BJ (cell line): Measurements from ENCODE around the gene ZNF689. TPM values are rescaled to one million over a fixed set of nuclear protein-coding genes. Genes with fewer than 3 reads are reported as not detected.

Experiments
- CTCF ChIA-PET: fragments of 350-600 bp; formaldehyde crosslinking; extraction: SDS; loops from one replicate; lab custom pipeline; 2021; ENCODE audit warnings: antibody characterized with exemption, inconsistent platforms; lab: Yijun Ruan, JAX
- POLR2A ChIA-PET: fragments of 300-600 bp; sonication (Branson Sonifier 250); formaldehyde crosslinking; extraction: SDS; loops from one replicate; lab custom pipeline; 2021; ENCODE audit warnings: antibody characterized with exemption; lab: Charles Lee
- DNase-seq: peaks from one replicate; pipeline ENCODE4 v3.0.0-alpha.2; 2011; ENCODE audit warnings: low read depth
- H3K27me3 ChIP-seq: 2 replicates; pipeline ENCODE4 v1.6.0; 2011; ENCODE audit warnings: low read length; ENCODE audit not compliant: control insufficient read depth, insufficient read depth
- H3K36me3 ChIP-seq: 2 replicates; pipeline ENCODE4 v1.5.1; 2011; ENCODE audit warnings: low read length; ENCODE audit not compliant: control insufficient read depth, insufficient read depth
- H3K4me3 ChIP-seq: 2 replicates; pipeline ENCODE4 v1.5.1; 2011; ENCODE audit warnings: low read depth, mild to moderate bottlenecking, control low read depth, low read length
- polyA plus RNA-seq: library from polyadenylated mRNA; depleted of rRNA; stranded (reverse); fragments of >200 nt; gene quantifications from 2 replicates; pipeline ENCODE4 v1.2.3, GENCODE V29; 2011
- TF ChIP-seq, protein P1 (sequence below): IDR thresholded peaks from 2 replicates; pipeline ENCODE4 v1.5.1; 2011; ENCODE audit warnings: low read depth, mild to moderate bottlenecking, control low read depth, inconsistent platforms, low read length, moderate library complexity; ENCODE audit not compliant: insufficient read depth

The ZNF689 gene
- polyA plus RNA-seq, 1 experiment: 4.1 TPM

GRCh38 chr16:30585400-30586191 is 24.6 kb downstream of the ZNF689 start, which contains the start of gene ZNF785:
Gene ZNF785 (minus strand): TSS chr16:30585697. CDS start chr16:30585611, 86 bp downstream.
- TF ChIP-seq, protein P1, sequence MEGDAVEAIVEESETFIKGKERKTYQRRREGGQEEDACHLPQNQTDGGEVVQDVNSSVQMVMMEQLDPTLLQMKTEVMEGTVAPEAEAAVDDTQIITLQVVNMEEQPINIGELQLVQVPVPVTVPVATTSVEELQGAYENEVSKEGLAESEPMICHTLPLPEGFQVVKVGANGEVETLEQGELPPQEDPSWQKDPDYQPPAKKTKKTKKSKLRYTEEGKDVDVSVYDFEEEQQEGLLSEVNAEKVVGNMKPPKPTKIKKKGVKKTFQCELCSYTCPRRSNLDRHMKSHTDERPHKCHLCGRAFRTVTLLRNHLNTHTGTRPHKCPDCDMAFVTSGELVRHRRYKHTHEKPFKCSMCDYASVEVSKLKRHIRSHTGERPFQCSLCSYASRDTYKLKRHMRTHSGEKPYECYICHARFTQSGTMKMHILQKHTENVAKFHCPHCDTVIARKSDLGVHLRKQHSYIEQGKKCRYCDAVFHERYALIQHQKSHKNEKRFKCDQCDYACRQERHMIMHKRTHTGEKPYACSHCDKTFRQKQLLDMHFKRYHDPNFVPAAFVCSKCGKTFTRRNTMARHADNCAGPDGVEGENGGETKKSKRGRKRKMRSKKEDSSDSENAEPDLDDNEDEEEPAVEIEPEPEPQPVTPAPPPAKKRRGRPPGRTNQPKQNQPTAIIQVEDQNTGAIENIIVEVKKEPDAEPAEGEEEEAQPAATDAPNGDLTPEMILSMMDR: no peak
- ChIA-PET POLR2A (interaction anchor here (0.6 kb wide), 1 partner anchor 514 kb away, joined by 3 read pairs; no protein-coding TSS in a partner anchor), CTCF (interaction anchor here (0.7 to 3.6 kb wide), 5 partner anchors 12 to 190 kb away, joined by 3 to 15 read pairs (median 3); partner anchors contain the start of gene ZNF48)
- H3K36me3 ChIP-seq: peaks cover 16% of the 10 kb centered on the region
- peak within 1 kb of the TSS; percentile 73 for H3K4me3 ChIP-seq
- no peaks in the 10 kb centered on the region for H3K27me3 ChIP-seq
- DNase-seq: peak; percentile 98

- H3K36me3 ChIP-seq: peaks cover 16% of the 10 kb centered on the region
- CTCF ChIA-PET: interaction anchor here (0.7 to 2.0 kb wide), 4 partner anchors 13 to 190 kb away, joined by 3 to 5 read pairs (median 4); partner anchors contain the start of genes ZNF48, ZNF688 and ZNF771
- no peak for DNase-seq
- TF ChIP-seq, protein P1: no peak
- H3K4me3 ChIP-seq: peak overlapping the region; percentile 73
- POLR2A ChIA-PET: interaction anchor here (0.6 kb wide), 1 partner anchor 10 kb away, joined by 14 read pairs; no protein-coding TSS in a partner anchor
- H3K27me3 ChIP-seq: no peaks in the 10 kb centered on the region
Observed at GRCh38 chr16:30585022-30585399, 25.2 kb downstream of the ZNF689 start.

DNA sequence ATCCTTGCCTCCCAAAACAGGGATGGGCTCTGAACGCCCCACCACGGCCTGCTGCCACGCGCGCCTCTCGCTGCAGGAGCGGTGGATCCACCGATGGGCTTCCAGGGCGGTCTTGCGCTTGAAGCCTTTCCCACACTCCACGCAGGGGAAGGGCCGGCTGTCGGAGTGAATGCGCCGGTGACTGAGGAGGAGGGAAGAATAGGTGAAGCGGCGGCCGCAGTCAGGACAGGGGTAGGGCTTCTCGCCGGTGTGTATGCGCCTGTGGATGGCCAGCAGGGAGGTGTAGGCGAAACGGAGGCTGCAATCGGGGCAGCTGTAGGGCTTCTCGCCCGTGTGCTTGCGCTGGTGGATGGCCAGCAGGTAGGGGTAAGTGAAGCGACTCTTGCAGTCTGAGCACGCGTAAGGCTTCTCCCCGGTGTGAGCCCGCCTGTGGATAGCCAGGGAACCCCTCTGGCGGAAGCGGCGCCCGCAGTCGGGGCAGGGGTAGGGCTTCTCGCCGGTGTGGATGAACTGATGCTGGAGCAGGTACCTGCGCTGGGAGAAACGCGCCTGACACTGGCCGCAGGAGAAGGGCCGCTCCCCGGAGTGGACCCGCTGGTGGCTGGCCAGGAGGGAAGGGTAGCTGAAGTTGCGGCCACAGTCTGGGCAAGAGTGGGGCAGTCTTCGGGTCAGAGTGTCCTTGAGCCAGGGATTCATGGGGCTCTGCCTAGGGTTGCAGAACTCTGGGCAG is 27.4 kb downstream of the ZNF689 start:
- Histone ChIP-seq H3K4me3 (no peak overlapping the region), H3K27me3 (no peaks in the 10 kb centered on the region), H3K36me3 (peaks cover 19% of the 10 kb centered on the region)
- no peak for DNase-seq
- ChIA-PET CTCF (no interaction called here), POLR2A (no interaction called here)
- TF ChIP-seq, protein P1: no peak

DNA sequence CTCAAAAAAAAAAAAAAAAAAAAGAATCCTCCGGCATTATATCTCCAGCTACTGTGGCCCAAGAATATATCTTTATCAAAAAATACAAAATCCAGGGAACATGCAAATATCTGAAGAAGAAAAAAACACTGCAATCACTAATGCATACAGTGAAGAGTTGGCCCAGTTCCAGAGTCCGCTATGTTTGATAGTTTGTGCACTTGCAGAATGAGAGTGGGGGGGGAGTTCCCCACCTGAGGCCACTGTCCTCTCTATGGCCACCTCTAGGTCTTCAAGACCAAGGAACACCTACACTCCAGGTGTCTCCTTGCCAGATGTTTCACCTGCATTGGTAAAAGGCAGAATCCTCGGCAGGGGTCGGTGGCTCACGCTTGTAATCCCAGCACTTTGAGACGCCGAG is 28.7 kb downstream of the ZNF689 start:
- Histone ChIP-seq H3K4me3 (no peak overlapping the region), H3K36me3 (peaks cover 19% of the 10 kb centered on the region), H3K27me3 (no peaks in the 10 kb centered on the region)
- TF ChIP-seq, protein P1: no peak
- POLR2A ChIA-PET: no interaction called here
- DNase-seq: no peak
- CTCF ChIA-PET: interaction anchor here (1.2 to 1.4 kb wide), 2 partner anchors 9 to 17 kb away, joined by 3 read pairs; no protein-coding TSS in a partner anchor

DNA sequence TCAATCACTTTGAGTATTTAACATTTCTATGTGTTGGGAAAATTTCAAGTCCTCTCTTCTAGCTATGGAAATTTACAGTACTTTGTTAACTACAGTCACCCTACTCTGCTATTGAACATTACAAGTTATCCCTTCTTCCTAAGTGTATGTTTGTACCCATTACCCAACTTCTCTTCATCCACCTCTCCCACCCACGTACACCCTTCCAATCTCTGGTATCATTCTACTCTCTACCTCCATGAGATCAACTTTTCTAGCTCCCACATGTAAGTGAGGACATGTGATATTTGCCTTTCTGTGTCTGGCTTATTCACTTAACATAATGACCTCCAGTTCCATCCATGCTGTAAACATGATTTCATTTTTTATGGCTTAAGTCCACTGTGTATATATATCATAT is 35.5 kb downstream of the ZNF689 start:
- CTCF ChIA-PET: no interaction called here
- TF ChIP-seq, protein P1: no peak
- no peak for DNase-seq
- H3K4me3 ChIP-seq: no peak overlapping the region
- POLR2A ChIA-PET: no interaction called here
- peaks cover 4% of the 10 kb centered on the region; the same call in 1 of the 2 replicates for H3K36me3 ChIP-seq
- no peaks in the 10 kb centered on the region for H3K27me3 ChIP-seq
